ENCODE measurements around the gene MT1A.

The MT1A gene

GRCh38 chr16:56631832-56632155 lies 6.7 kb upstream of the MT1A start:
- no peak for DNase-seq (ENCODE audit: low spot score)

- DNase-seq (ENCODE audit: low spot score), result no peak
Measured at GRCh38 chr16:56632156-56632847, 6.2 kb upstream of the MT1A start, which contains the start of gene MT1M. TSS of gene MT1M (plus strand) at chr16:56632659. CDS start at chr16:56632732, 73 bp downstream.

GRCh38 chr16:56632848-56633365 lies 5.6 kb upstream of the MT1A start:
- DNase-seq (ENCODE audit: low spot score), result no peak

- no peak for DNase-seq (ENCODE audit: low spot score)
Measured at GRCh38 chr16:56633535-56633934, 4.9 kb upstream of the MT1A start.

GRCh38 chr16:56634715-56635440 lies 3.6 kb upstream of the MT1A start:
- no peak for DNase-seq (ENCODE audit: low spot score)

GRCh38 chr16:56635441-56635967 lies 3.0 kb upstream of the MT1A start:
- no peak for DNase-seq (ENCODE audit: low spot score)

GRCh38 chr16:56636616-56637413 lies 1.7 kb upstream of the MT1A start:
- DNase-seq (ENCODE audit: low spot score), result no peak

GRCh38 chr16:56639045-56639444 lies 579 bp downstream of the MT1A start:
- DNase-seq (ENCODE audit: low spot score), result no peak

GRCh38 chr16:56640076-56640475 lies 1.6 kb downstream of the MT1A start:
- DNase-seq (ENCODE audit: low spot score), result no peak

GRCh38 chr16:56641166-56641565 lies 2.7 kb downstream of the MT1A start:
- DNase-seq (ENCODE audit: low spot score), result no peak

- DNase-seq (ENCODE audit: low spot score), result peak; percentile 91
Measured at GRCh38 chr16:56643080-56643778, 4.8 kb downstream of the MT1A start.

GRCh38 chr16:56643833-56644232 lies 5.4 kb downstream of the MT1A start:
- DNase-seq (ENCODE audit: low spot score), result no peak

- DNase-seq (ENCODE audit: low spot score), result no peak
Measured at GRCh38 chr16:56645311-56645710, 6.8 kb downstream of the MT1A start.

- DNase-seq (ENCODE audit: low spot score), result no peak
Measured at GRCh38 chr16:56645838-56646237, 7.4 kb downstream of the MT1A start.

GRCh38 chr16:56647641-56648431 lies 9.4 kb downstream of the MT1A start:
- no peak for DNase-seq (ENCODE audit: low spot score)

GRCh38 chr16:56649271-56649670 lies 10.8 kb downstream of the MT1A start:
- no peak for DNase-seq (ENCODE audit: low spot score)

- no peak for DNase-seq (ENCODE audit: low spot score)
Measured at GRCh38 chr16:56649820-56650219, 11.4 kb downstream of the MT1A start.

GRCh38 chr16:56651586-56651985 lies 13.1 kb downstream of the MT1A start, which contains the start of gene MT1B:
TSS of gene MT1B (plus strand) at chr16:56651886. CDS start at chr16:56651954, 68 bp downstream.
- DNase-seq (ENCODE audit: low spot score), result no peak

GRCh38 chr16:56652600-56652999 lies 14.1 kb downstream of the MT1A start:
- DNase-seq (ENCODE audit: low spot score), result no peak

GRCh38 chr16:56653218-56653617 lies 14.8 kb downstream of the MT1A start:
- no peak for DNase-seq (ENCODE audit: low spot score)
